Kasumi-1 (cell line): ENCODE measurements around the gene MEPCE.

Experiments
- DNase-seq, 2 experiments: peaks; one replicate each; lab custom pipeline; 2025; lab: John Stamatoyannopoulos, UW

Gene MEPCE

GRCh38 chr7:100464791-100465190, 35.2 kb downstream of the MEPCE start:
- DNase-seq: no peak

GRCh38 chr7:100465299-100465698, 35.7 kb downstream of the MEPCE start:
- DNase-seq: no peak

- DNase-seq: peak; percentile 62 to 67
Measured at GRCh38 chr7:100465702-100466311, 36.2 kb downstream of the MEPCE start.

- no peak for DNase-seq
Measured at GRCh38 chr7:100466653-100467605, 37.3 kb downstream of the MEPCE start.

GRCh38 chr7:100467638-100468373, 38.2 kb downstream of the MEPCE start:
- DNase-seq: no peak

- peak; percentile 62 to 68 for DNase-seq
Measured at GRCh38 chr7:100469227-100470044, 39.8 kb downstream of the MEPCE start.

- DNase-seq: no peak
Measured at GRCh38 chr7:100471021-100471420, 41.4 kb downstream of the MEPCE start.

GRCh38 chr7:100472121-100472851, 42.7 kb downstream of the MEPCE start:
- no peak for DNase-seq

GRCh38 chr7:100472854-100473499, 43.3 kb downstream of the MEPCE start:
- DNase-seq: peak; percentile 40 to 62

- DNase-seq: no peak
Measured at GRCh38 chr7:100475549-100475948, 45.9 kb downstream of the MEPCE start.

GRCh38 chr7:100476101-100476780, 46.6 kb downstream of the MEPCE start:
- DNase-seq: peak; percentile 24 to 26

- peak in 1 of 2 experiments; percentile 36 for DNase-seq
Measured at GRCh38 chr7:100476903-100477870, 47.6 kb downstream of the MEPCE start.

GRCh38 chr7:100477871-100478267, 48.2 kb downstream of the MEPCE start:
- no peak for DNase-seq

- DNase-seq: peak; percentile 97 to 98
Measured at GRCh38 chr7:100478958-100479660, 49.5 kb downstream of the MEPCE start, which contains the start of gene TSC22D4. Gene TSC22D4 (minus strand): TSS chr7:100479214. CDS start chr7:100478038, 1,176 bp downstream.

GRCh38 chr7:100481466-100481865, 51.8 kb downstream of the MEPCE start:
- DNase-seq: no peak

- DNase-seq: peak in 1 of 2 experiments; percentile 16
Measured at GRCh38 chr7:100482728-100483089, 53.1 kb downstream of the MEPCE start.

GRCh38 chr7:100483090-100483721, 53.6 kb downstream of the MEPCE start:
- peak; percentile 31 to 39 for DNase-seq
